ENCODE results near the gene HOXC6.

GRCh38 chr12:54027442-54027786, 826 bp upstream of the HOXC6 start:
- TF ChIP-seq ZNF560 (tag by site-specific recombination; IDR thresholded peaks at IDR 0.05; ENCODE audit: borderline replicate concordance) (no peak), CTCF (tag by site-specific recombination; IDR thresholded peaks at IDR 0.05) (no peak), GLI4 (tag by site-specific recombination; IDR thresholded peaks at IDR 0.05) (no peak), MZF1 (tag by site-specific recombination; IDR thresholded peaks at IDR 0.05; ENCODE audit: borderline replicate concordance) (no peak), ZNF274 (IDR thresholded peaks at IDR 0.05; ENCODE audit: low read length) (no peak), ZNF274 (tag by site-specific recombination; IDR thresholded peaks at IDR 0.05; ENCODE audit: borderline replicate concordance) (no peak), REST (tag by site-specific recombination; IDR thresholded peaks at IDR 0.05) (no peak), TCF7L2 (IDR thresholded peaks at IDR 0.05; ENCODE audit: borderline replicate concordance, low read depth, low read length) (no peak), ZBTB7A (tag by site-specific recombination; IDR thresholded peaks at IDR 0.05; ENCODE audit: low read depth) (no peak), KLF16 (tag by site-specific recombination; IDR thresholded peaks at IDR 0.05) (no peak), ZNF16 (tag by site-specific recombination; IDR thresholded peaks at IDR 0.05; ENCODE audit: low read depth) (no peak), PRDM1 (tag by site-specific recombination; IDR thresholded peaks at IDR 0.05) (peak; percentile 77), ZNF223 (tag by site-specific recombination; IDR thresholded peaks at IDR 0.05) (no peak), ZNF571 (tag by site-specific recombination; IDR thresholded peaks at IDR 0.05) (no peak)
